Measurements from ENCODE around the gene PATL1.
"Not testable (repeated sequence)": the region's sequence is repeated elsewhere in the genome, so short reads cannot be mapped to it uniquely, and the experiment has no call there.

The PATL1 gene

GRCh38 chr11:59668950-59669610 lies at the start of gene PATL1:
Gene PATL1 (minus strand): TSS chr11:59669037. CDS start chr11:59668895, 142 bp downstream.
- peak; percentile 99 for DNase-seq

- no peak for DNase-seq
Measured at GRCh38 chr11:59716051-59716450, 47.2 kb upstream of the PATL1 start.

GRCh38 chr11:59713745-59714144 lies 44.9 kb upstream of the PATL1 start, which contains the start of gene OR10V1:
Gene OR10V1 (minus strand): TSS chr11:59713845. CDS start chr11:59713845, 0 bp downstream.
- no peak for DNase-seq

- DNase-seq: no peak
Measured at GRCh38 chr11:59710136-59710847, 41.5 kb upstream of the PATL1 start.

- no peak for DNase-seq
Measured at GRCh38 chr11:59708537-59708936, 39.7 kb upstream of the PATL1 start.

GRCh38 chr11:59707371-59707770 lies 38.5 kb upstream of the PATL1 start:
- DNase-seq: no peak

- DNase-seq: no peak
Measured at GRCh38 chr11:59706518-59707285, 37.9 kb upstream of the PATL1 start.

- DNase-seq: no peak
Measured at GRCh38 chr11:59705294-59705693, 36.5 kb upstream of the PATL1 start.

GRCh38 chr11:59703515-59703914 lies 34.7 kb upstream of the PATL1 start:
- DNase-seq: not testable (repeated sequence)

- DNase-seq: not testable (repeated sequence)
Measured at GRCh38 chr11:59700157-59700556, 31.3 kb upstream of the PATL1 start.

GRCh38 chr11:59698506-59698905 lies 29.7 kb upstream of the PATL1 start:
- no peak for DNase-seq

GRCh38 chr11:59692915-59693314 lies 24.1 kb upstream of the PATL1 start:
- no peak for DNase-seq

- DNase-seq: no peak
Measured at GRCh38 chr11:59691156-59691555, 22.3 kb upstream of the PATL1 start.

- DNase-seq: no peak
Measured at GRCh38 chr11:59689015-59689414, 20.2 kb upstream of the PATL1 start.

- DNase-seq: not testable (repeated sequence)
Measured at GRCh38 chr11:59681260-59681725, 12.5 kb upstream of the PATL1 start.

GRCh38 chr11:59680287-59681154 lies 11.7 kb upstream of the PATL1 start:
- peak; percentile 20 for DNase-seq

GRCh38 chr11:59679347-59679746 lies 10.5 kb upstream of the PATL1 start:
- DNase-seq: no peak

- no peak for DNase-seq
Measured at GRCh38 chr11:59678813-59679165, 10.0 kb upstream of the PATL1 start.

- DNase-seq: no peak
Measured at GRCh38 chr11:59678118-59678812, 9.4 kb upstream of the PATL1 start.

GRCh38 chr11:59676205-59676604 lies 7.4 kb upstream of the PATL1 start:
- no peak for DNase-seq

- DNase-seq: no peak
Measured at GRCh38 chr11:59674291-59674690, 5.5 kb upstream of the PATL1 start.

- no peak for DNase-seq
Measured at GRCh38 chr11:59673291-59673690, 4.5 kb upstream of the PATL1 start.

All from retina (tissue), 1 donor.